ENCODE results near the gene ANKLE2.
"Not testable (repeated sequence)": the region's sequence is repeated elsewhere in the genome, so short reads cannot be mapped to it uniquely, and the experiment has no call there.

The ANKLE2 gene

DNA sequence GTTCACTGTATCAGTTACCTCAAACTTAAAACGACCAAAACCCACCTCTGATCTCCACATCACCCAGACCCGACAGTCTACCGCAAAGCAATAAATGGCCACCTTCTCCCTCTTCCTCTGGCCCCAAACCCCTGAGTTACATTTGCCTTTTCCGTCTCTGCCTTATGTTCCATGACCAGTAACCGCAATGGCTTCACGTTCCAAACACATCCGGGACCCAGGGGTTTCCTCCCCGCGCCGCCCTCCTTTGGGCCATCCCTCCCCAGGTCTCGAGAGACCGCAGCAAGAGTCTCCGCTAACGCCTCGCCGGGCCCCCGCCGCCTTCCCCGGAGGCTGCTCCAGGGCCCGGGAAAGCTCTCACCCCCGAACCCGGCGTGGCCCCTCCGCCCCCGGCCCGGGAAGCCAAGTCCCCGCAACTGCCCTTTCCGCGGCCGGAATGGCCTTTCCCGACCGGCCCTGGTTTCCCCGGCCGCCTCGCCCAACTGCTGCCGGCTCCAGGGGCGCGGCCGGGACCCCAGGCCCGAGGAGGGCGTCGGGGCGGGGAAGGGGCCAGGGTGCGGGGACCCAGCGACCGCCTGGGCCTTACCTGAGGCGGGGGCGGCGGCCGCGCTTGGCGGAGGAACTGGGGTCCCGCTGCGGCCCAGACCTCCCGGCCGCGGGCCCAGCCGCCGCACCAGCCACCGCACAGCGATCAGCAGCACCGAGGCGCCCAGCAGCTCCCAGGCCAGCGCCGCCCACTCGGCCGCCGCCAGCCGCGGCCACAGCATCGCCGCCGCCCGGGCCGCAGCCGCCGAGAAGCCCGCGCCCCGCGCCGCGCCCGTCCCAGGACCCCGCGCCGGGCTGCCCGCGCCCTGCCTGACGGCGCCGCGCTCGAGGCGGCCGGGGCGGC, at the start of gene ANKLE2:
ANKLE2 (minus strand) TSS at position 801 of the 889 bp plus-strand sequence; CDS start at position 767, 34 bp downstream.
- no peak for DNase-seq

DNA sequence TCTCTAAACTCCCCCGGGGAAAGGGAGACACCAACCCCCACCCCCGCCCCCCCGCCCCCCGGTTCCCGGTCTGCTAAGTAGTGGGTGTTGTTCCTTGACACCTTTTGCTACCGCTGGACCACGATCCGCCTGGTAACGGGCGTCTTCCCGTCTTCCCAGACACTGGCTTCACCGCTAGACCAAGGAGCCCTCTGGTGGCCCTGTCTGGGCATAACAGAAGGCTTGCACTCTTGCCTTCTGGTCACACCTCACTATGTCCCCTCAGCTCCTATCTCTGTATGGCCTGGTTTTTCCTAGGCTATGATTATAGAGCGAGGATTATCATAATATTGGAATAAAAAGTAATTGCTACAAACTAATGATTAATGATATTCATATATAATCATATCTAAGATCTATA, 47.8 kb upstream of the ANKLE2 start:
- not testable (repeated sequence) for DNase-seq

DNA sequence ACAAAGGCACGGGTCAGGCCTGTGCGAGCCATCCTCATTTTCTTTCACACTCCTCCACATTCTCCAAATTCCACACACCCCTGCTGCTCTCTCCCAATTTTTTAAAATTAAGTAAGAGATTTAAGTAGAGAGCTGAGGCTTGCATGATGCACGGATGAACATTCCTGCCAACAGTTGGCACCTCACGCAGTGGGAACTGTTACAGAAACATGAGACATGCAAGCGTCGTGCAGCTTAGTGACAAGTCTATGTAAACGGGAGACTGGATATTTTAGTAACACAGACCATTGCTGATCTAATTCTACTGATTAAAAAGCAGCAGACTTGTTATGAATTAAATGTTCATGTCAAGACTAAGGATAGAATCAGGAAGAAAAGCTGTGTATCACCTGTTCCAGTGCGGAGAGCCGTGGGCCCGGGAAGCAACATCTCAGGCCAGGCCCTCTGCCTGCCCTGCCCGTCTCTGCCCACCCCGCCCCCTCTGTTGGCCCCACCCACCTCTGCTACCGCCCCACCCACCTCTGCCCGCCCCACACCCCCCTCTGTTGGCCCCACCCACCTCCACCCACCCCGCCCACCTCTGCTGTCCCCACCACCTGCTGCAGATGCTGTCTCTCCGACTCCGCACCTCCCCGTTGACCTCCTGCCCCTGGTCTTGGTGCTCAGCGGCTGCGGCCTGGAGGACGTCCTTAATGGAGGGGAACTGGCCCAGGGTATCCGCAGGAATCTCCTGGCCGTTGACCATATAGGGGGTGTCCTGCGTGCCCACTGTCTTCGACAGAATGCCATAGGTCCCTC, 45.9 kb upstream of the ANKLE2 start:
- no peak for DNase-seq

DNA sequence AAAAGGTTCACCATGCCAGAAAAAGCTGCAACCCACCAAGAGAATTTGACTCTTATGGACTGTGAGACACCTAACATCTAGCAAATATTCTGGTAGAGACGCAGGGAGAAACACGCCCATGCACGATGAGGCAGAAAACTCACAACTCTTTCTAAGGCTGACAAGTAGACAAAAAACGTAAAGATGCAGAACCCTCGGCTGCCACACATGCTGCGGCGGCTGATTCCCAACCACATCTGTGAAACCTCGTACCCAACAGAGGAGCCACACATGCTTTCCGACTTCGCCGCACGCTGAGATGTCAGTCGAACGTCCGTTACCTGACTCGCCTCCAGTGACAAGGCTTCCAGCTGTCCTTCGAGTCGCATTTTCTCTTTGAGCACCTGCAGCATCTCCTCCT, 45.2 kb upstream of the ANKLE2 start:
- DNase-seq: no peak

DNA sequence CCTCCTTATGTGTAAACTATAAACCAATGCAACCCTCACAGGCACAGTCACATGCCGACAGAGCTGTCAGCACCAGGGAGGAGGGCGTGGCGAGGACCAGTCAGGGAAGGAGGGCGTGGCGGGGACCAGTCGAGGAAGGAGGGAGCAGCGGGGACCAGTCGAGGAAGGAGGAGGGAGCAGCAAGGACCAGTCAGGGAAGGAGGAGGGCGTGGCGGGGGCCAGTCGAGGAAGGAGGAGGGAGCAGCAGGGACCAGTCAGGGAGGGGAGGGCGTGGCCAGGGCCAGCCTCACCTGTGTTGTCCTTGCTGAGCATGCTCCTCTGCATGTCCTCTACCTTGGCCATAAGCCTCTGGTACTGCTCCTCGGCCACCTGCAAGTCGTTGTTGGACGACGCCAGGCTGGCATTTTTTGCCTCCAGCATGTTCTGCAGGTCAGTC, 42.8 kb upstream of the ANKLE2 start:
- peak; percentile 55 for DNase-seq

DNA sequence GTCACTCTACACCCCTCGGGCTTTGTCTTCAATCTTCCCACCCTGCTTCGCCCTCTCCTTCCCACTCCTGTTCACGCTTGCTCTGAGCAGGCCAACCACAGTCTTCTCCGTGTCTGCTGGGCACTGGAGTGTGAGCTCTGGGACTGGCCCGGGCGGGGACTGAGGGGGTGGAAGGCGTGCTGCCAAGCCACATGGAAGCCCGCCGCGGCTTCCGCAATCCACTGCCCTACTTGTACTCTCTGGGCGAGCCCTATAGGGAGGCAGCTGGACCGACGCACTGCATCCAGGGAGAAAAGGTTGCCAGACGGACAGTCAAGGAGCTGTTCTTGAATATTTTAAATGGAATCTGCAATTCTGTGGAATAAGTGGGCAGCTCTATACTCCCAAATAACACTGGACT, 42.3 kb upstream of the ANKLE2 start:
- no peak for DNase-seq

DNA sequence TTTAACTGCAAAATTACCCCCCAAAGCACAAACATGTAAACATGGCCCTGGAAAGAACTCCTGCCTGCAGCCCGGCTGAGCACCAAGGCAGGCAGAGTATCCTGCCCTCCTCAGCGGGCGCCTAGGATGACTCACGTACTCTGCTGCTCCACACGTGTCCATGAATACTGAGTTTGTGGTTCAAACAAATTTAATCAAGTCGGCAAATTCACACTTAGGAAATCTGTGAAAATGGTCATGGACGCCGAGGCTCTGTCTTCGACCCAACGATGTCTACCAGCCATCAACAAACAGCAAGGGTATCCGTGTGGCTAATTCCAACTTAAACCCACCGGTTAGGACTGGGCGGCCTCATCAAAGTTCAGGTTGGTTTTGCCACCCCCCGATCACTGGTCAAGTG, 41.5 kb upstream of the ANKLE2 start:
- DNase-seq: no peak

DNA sequence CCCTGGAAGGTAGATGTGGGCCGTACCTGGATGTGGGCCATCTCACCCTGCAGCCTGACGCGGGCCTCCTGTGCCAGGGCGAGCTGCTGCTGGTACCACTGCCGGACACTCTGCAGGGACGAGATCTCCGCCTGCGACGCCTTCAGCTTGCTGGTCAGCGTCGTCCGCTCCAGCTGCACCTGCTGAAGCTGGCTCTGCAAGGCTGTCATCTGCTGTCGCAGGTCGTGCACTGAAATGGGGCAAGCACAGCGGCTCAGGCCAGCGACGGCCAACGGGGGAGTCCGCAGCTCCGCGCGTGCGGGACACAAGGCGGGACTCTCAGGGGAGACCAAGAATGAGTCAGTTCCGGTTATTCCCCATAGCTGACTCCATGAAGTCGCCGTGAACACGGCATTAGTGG, 40.1 kb upstream of the ANKLE2 start:
- no peak for DNase-seq

DNA sequence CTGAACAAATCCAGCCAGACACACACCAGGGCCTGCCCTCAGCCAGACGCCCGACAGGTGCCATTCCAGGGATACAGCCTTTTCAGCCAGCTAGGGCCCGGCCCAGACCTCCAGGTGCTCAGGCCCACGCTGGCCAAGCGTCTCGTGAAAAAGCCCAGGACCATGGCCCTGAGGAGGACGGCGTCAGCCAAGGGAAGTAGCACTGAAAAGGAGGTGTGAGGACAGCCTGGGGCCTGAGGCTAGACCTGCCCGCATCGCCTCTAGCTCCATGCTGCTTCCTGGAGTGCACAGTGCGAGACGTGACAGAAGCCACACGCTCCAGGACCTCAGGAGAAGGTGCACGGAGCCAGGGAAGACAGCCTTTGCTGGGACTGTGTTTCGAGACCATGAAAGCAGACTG, 37.2 kb upstream of the ANKLE2 start:
- DNase-seq: no peak

DNA sequence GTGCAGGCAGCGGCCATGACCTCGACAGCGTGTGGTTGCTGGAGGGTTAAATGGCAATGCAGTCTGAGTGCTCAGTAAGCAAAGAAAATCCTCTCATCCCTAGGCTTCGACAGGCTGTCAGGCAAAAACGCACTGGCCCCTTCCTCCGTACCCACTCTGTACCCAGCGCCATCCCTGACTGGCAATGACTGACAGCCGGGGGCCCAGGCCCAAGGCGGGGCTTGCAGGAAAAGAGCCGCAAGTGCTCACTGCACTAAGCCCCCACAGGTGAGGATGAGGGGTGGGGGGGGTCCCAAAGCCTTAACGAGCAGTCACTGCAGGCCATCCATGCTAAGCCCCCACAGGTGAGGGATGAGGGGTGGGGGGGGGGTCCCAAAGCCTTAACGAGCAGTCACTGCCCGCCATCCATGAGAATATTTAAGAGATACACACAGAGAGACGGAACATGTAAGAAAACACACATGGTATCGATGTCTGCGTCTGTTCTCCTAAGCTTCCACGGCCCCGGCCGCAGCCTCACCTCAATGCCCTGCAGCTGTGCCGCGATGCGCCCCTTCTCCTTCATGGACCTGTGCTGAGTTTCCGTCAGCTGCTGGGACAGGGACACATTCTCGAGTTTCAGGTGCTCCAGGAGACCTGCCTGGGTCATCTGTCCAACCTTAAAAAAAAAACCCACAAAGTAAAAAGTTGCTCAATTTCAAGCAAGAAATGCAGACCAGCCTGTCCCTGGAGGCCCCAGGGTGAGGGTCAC, 36.4 kb upstream of the ANKLE2 start:
- DNase-seq: no peak

DNA sequence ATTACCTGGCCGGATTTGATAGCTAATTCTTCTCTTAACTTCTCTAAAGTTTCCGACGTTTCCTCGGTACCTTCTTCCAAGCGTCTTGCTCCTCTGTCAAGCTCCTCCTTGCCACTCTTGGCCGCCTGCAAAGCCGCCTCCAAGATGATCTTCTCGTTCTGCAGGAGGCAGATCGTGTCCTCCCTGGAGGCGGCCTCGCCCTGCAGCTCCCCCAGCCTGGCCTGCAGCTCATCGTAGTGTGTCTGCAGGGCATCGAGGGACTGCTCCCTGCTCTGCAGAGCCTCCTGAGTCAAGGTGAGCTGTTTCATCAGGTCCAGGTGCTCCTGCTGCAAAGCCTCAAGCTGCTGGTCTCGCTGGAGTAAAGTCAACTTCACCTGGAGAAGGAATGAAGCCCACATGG, 34.2 kb upstream of the ANKLE2 start:
- no peak for DNase-seq

DNA sequence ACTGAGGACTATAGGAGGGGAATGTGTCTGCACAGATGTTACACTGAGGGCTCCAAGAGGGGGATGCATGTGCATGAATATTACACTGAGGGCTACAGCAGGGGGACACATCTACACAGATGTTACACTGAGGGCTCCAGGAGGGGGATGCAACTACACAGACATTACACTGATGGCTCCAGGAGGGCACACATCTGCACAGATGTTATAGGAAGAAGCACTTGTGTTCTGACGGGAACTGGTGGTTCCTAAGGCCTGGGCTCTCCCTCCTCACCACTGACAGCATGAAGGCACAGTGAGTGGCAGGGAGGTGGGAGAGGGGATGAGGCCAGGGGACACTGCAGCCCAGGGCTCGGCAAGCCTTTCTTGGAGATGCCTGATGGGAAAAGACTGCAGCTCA, 30.3 kb upstream of the ANKLE2 start:
- DNase-seq: not testable (repeated sequence)

DNA sequence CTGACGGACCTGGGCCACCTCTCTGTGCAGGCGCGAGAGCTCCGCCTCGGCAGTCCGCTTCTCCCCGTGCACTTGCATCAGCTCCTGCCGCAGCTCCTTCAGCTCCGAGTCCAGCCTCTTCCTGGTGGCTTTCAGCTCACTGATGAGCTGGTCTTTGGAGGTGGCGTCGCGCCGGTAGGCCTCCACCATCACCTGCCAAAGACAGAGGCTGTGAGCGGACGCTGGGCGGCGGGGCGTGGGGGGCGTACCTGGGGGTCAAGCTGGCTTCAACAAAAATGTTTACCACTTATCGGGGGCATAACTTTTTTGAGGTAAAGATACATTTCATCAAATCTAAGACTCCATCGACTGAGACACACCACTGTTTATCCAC, 27.5 kb upstream of the ANKLE2 start:
- no peak for DNase-seq

DNA sequence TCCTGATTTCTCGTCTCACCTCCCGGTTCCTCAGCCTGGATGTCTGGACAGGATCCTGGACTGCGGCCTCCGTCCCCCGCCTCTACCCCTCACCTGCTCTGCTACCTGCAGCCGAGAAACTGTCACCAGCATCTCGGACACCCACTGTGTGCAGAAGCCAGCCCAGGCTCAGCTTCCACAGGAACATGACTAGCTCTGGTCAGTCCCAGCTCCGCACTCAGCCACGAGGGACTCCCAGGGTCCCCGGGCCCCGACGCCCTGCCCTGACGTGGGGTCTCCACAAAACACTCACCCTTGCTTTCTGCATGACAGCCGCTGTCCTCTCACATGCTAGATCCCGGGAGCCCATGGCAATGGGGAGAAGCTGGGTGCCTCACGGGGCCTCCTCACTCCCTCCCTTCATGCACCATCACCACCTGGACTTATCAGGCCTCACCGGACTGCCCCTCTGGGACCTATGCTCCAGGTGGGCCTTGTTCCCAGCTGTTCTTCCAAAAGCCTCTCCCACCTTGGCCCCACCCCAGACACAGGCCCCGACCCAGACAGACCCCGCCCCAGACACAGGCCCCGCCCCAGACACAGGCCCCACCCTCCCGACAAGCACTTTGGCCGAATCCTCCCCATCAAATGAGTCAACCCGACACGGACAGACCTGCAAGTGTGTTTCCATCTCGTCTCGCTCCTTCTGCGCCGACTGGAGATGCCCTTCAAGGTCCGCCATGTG, 26.9 kb upstream of the ANKLE2 start:
- DNase-seq: no peak

DNA sequence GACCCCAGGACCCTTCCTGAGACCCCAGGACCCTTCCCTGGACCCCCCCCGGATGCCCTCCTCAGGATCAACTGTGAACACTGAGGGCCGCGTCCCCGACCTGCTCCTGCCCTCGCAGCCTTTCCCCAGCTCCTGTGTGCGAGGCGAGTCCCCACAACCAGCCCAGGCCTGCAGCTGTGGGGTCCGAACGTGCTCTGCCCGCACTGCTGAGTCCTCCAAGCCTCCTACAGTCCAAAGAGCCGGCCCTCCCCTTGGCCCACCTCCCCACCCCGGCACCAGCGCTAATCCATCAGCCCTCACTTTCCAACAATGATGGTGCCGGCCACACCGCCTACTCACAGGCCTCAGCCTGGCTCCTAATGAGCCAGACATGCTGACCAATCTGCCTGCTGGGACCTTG, 26.2 kb upstream of the ANKLE2 start:
- no peak for DNase-seq

DNA sequence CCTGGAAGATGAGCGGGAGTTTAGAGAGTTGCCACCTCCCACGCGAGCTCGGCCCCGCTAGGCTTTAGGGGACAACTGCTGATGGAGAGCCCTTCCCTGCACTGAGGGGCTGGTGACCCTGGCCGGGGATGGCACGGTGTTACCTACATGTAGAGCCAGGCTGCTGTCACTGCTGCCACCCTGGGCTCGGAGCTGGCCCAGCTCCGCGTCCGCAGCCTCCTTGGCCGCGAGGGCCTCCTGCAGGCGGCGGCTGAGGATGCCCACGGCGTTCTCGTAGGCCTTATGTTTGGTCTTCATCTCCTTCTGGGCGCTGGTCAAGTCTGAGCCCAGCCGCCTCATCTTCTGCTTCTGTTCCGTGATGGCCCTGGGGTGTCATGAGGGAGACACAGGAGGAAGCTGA, 24.6 kb upstream of the ANKLE2 start:
- no peak for DNase-seq

DNA sequence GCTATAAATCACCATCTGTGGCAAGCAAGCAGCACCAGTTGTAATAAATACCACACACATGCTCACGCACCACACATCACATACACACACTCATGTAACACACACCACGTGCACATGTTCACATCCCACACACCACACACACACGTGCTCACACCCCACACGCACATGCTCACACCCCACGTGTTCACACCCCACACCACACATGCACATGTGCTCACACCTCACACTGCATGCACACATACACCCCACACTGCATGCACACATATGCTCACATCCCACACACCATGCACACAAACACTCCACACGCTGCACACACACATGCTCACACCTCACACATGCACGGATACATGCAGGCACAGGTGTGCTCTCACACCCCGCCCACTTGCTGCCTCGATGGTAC, 22.9 kb upstream of the ANKLE2 start:
- DNase-seq: no peak

DNA sequence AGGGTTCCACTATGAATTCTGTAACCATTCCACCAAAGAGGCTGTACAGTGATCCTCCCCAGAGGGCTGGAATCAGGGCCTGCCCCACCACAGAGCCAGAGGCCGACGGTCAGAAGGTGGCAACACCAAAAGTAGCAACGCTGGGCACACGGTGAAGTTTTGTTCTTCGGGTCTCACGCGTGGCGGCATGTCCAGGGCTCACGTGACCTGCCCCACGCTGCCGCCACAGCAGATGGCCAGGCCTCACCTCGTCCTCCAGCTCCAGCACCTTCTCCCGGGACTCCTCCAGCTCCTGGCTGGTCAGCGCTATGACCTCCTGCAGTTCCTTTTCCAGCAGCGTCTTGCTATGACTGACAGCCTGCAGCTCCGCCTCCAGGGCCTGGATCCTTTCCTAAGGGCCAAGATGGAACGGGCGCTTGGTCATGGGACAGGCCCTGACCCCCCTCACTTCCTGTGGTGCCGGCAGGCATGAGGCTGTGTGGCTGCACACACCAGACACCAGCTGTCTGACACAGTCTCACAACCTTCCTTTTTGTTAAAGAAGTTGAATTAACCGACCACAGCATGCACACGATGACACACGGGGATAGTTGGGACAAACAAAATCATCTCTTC, 22.4 kb upstream of the ANKLE2 start:
- DNase-seq: no peak

DNA sequence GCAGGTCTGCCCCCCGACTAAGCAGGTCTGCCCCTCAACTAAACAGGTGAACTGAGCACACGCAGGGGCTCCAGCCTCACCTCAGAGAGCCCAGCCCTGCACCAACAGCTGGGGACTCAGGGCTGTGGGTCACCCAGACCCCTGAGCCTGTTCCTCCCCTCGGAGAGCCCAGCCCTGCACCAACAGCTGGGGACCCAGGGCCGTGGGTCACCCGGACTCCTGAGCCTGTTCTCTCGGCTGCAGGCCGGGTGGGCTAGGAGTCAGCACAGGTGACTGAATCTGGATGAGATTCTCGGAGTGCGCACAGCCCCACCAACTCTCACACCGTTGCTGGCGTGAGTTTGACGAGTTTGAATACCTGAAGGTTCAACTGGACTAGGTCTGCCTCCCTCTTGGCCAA, 20.3 kb upstream of the ANKLE2 start:
- DNase-seq: no peak

DNA sequence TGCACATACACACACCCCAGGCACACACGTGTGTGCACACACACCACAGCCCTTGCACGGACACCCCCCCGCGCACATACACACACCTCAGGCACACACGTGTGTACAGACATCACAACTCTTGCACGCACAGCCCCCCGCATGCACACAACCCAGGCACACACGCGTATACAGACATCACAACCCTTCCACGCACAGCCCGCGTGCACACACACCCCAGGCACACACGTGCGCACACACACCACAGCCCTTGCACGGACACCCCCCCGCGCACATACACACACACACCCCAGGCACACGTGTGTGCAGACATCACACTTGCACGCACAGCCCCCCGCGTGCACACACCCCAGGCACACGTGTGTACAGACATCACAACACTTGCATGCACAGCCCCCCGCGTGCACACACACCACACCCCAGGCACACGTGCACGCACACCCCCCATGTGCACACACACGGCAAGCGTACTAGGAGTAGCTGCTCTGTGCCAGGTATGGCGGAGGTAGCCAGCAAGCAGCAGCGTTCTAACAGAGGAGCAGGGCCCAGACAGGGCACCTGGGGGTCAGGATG, 18.2 kb upstream of the ANKLE2 start:
- DNase-seq: no peak

DNA sequence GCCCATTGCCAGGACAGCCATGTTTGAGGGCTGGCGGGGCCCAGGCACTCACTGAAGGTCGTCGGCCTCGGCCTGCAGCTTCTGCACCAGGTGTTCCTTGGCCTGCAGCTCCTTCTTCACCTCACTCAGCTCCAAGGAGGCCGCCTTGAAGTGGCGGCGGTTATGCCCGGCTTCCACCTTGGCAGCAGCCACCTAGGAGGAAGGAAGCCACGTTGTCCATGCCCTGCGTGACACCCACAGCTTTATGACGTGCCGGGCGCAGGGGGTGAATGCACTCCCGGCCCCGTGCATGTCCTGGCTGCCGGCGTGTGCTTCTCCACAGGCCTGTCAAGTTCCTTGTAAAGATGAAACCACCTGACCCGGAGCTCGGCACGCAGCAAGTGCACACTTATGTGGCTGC, 16.0 kb upstream of the ANKLE2 start:
- DNase-seq: no peak

Measured in NCI-H1048 (cell line).